Measurements from ENCODE around the gene ADAMTSL4. TPM values are rescaled to one million over a fixed set of nuclear protein-coding genes. Genes with fewer than 3 reads are reported as not detected.
A peak's percentile ranks its signal among the peaks of the same experiment; 100 is the strongest.

ADAMTSL4 gene
- total RNA-seq, 1 donor from 2014 or later, result 1.8 TPM

DNA sequence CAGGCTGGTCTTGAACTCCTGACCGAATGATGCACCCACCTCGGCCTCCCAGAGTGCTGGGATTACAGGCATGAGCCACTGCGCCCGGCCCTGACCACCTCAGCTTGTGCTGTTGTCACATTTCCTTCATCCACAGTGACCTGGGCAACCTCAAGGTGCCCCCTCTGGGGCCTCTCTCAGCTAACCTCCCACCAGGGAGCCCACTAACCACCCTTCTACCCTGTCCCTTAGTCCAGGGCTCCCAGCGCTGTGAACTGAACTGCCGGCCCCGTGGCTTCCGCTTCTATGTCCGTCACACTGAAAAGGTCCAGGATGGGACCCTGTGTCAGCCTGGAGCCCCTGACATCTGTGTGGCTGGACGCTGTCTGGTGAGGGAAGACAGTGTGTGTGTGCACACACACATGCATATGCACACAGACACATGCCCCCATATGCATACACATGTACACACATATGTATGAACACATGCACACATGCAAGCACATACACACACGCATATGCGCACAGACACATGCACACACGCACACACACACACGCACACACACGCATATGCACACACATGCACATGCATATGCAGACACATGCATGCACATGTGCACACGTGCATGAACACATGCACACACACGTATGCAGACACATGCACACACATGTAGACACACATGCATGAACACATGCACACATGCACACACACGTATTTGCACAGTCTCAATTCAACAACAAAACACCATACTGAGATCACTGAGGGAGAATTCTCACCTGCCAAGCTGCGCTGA, 6.2 kb downstream of the ADAMTSL4 start:
- intact Hi-C loops (cut with micrococcal nuclease), result no loop called here
- Mint-ChIP-seq H3K27me3 (no peaks in the 10 kb centered on the region), H3K27ac (no peak overlapping the region)

DNA sequence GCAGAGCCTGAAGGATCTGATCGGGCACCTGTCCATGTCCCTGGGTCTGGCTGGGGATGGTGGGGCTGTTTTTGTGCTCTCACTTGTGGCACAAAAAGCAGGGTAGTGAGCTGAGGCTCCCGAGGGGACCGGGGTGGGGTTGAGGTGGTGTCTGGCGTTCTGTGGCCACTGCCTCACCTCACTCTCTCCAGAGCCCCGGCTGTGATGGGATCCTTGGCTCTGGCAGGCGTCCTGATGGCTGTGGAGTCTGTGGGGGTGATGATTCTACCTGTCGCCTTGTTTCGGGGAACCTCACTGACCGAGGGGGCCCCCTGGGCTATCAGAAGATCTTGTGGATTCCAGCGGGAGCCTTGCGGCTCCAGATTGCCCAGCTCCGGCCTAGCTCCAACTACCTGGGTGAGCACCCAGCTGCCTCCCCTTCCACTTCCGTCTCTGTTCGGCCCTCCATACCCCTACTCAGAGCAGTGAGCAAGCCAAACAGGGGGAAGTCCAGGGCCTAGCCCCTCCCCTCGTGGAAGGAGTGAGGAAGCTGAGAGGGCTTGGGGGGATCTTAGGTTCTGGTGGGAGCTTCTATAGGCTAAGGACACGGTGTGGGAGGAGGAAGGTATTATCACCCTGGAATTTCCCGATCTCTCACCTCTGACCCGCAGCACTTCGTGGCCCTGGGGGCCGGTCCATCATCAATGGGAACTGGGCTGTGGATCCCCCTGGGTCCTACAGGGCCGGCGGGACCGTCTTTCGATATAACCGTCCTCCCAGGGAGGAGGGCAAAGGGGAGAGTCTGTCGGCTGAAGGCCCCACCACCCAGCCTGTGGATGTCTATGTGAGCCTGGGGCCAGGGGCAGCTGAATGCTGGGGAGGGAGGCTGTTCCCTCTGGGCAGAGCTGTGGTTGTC, 7.0 kb downstream of the ADAMTSL4 start:
- Mint-ChIP-seq H3K4me1 (peaks cover 28% of the 10 kb centered on the region), H3K4me3 (no peak overlapping the region), H3K27ac (peak overlapping the region; percentile 29), H3K9me3 (no peaks in the 10 kb centered on the region), H3K36me3 (ENCODE audit: low read depth) (peaks cover 2% of the 10 kb centered on the region), H3K27me3 (no peaks in the 10 kb centered on the region)
- intact Hi-C loops (cut with micrococcal nuclease), result no loop called here
- no peak for DNase-seq

More for the DNA sequence above, 6.2 kb downstream of the ADAMTSL4 start:
- Mint-ChIP-seq H3K9me3 (no peaks in the 10 kb centered on the region), H3K36me3 (ENCODE audit: low read depth) (peaks cover 2% of the 10 kb centered on the region), H3K4me3 (no peak overlapping the region), H3K4me1 (peaks cover 28% of the 10 kb centered on the region)
- no peak for DNase-seq

DNA sequence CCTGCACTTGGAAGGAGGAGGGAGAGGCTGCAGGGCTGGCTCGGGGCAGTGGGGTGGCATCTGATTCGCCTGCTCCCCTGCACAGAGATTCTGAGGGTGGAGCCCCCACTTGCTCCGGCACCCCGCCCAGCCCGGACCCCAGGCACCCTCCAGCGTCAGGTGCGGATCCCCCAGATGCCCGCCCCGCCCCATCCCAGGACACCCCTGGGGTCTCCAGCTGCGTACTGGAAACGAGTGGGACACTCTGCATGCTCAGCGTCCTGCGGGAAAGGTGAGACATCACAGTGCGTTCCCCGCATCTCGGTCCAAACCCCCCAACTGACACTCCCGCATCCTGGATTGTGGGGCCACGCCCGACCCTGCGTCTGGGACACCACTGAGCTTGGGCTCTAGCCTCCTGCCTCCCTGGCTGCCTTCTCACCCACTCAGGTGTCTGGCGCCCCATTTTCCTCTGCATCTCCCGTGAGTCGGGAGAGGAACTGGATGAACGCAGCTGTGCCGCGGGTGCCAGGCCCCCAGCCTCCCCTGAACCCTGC, 7.9 kb downstream of the ADAMTSL4 start:
- intact Hi-C loops (cut with micrococcal nuclease), result no loop called here
- Mint-ChIP-seq H3K4me3 (no peak overlapping the region), H3K4me1 (peaks cover 26% of the 10 kb centered on the region), H3K36me3 (ENCODE audit: low read depth) (peaks cover 2% of the 10 kb centered on the region), H3K27me3 (no peaks in the 10 kb centered on the region), H3K9me3 (no peaks in the 10 kb centered on the region), H3K27ac (no peak overlapping the region)
- no peak for DNase-seq

DNA sequence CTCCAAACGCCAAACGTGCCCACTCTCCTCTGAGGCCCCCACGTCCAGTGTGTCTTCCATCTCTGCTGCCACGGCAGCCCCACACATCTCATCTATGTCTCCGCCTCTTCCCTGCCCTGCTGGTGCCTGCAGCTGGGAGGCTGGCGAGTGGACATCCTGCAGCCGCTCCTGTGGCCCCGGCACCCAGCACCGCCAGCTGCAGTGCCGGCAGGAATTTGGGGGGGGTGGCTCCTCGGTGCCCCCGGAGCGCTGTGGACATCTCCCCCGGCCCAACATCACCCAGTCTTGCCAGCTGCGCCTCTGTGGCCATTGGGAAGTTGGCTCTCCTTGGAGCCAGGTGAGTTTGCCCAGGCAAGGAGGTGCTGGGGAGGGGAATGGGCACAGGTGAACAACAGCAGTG, 8.6 kb downstream of the ADAMTSL4 start:
- Mint-ChIP-seq H3K27ac (no peak overlapping the region), H3K4me1 (peaks cover 26% of the 10 kb centered on the region), H3K27me3 (no peaks in the 10 kb centered on the region), H3K36me3 (ENCODE audit: low read depth) (peaks cover 2% of the 10 kb centered on the region), H3K4me3 (no peak overlapping the region), H3K9me3 (no peaks in the 10 kb centered on the region)
- DNase-seq, result no peak
- intact Hi-C loops (cut with micrococcal nuclease), result no loop called here

DNA sequence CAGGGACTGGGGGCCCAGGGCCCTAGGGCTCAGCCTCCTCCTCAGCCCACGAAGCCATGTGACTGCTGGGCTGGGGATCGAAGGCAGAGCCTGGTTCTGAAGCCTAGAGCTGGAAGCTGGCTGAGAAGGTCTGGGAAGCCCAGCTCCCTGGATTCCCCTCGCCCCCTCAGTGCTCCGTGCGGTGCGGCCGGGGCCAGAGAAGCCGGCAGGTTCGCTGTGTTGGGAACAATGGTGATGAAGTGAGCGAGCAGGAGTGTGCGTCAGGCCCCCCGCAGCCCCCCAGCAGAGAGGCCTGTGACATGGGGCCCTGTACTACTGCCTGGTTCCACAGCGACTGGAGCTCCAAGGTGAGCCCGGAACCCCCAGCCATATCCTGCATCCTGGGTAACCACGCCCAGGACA, 9.1 kb downstream of the ADAMTSL4 start:
- H3K27me3 Mint-ChIP-seq, result no peaks in the 10 kb centered on the region
- peaks cover 2% of the 10 kb centered on the region for H3K36me3 Mint-ChIP-seq (ENCODE audit: low read depth)
- H3K9me3 Mint-ChIP-seq, result no peaks in the 10 kb centered on the region
- intact Hi-C loops (cut with micrococcal nuclease), result no loop called here
- DNase-seq, result peak; percentile 57
- no peak overlapping the region for H3K27ac Mint-ChIP-seq
- no peak overlapping the region for H3K4me3 Mint-ChIP-seq
- H3K4me1 Mint-ChIP-seq, result peaks cover 30% of the 10 kb centered on the region

DNA sequence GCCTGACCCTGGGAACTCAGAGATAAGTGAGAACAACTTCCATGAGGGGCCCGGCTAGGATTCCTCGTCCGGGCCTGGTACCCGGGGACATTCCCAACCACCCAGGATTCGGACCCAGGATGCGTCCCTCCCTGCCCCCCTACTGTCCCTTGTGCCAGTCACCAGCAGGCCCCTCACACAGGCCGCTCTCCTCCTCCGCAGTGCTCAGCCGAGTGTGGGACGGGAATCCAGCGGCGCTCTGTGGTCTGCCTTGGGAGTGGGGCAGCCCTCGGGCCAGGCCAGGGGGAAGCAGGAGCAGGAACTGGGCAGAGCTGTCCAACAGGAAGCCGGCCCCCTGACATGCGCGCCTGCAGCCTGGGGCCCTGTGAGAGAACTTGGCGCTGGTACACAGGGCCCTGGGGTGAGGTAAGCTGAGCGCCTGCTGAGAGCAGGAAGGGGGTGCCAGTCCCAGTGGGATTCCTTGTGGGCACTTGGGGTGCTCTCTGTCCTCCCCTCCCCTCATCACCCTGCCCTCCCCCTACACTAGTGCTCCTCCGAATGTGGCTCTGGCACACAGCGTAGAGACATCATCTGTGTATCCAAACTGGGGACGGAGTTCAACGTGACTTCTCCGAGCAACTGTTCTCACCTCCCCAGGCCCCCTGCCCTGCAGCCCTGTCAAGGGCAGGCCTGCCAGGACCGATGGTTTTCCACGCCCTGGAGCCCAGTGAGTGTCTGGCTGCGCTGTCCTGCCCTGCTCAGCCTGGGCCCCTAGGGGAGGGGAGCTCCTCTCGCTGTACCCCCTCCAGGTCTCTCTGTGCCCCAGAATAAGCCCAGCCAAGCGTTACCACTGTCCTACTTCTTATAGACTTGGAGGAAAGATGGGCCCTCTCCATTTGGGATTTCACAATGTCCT, 9.8 kb downstream of the ADAMTSL4 start:
- no peak overlapping the region for H3K4me3 Mint-ChIP-seq
- intact Hi-C loops (cut with micrococcal nuclease), result no loop called here
- DNase-seq, result peak; percentile 57
- H3K36me3 Mint-ChIP-seq (ENCODE audit: low read depth), result peaks cover 2% of the 10 kb centered on the region
- no peaks in the 10 kb centered on the region for H3K27me3 Mint-ChIP-seq
- H3K9me3 Mint-ChIP-seq, result no peaks in the 10 kb centered on the region
- no peak overlapping the region for H3K27ac Mint-ChIP-seq
- H3K4me1 Mint-ChIP-seq, result peaks cover 37% of the 10 kb centered on the region

DNA sequence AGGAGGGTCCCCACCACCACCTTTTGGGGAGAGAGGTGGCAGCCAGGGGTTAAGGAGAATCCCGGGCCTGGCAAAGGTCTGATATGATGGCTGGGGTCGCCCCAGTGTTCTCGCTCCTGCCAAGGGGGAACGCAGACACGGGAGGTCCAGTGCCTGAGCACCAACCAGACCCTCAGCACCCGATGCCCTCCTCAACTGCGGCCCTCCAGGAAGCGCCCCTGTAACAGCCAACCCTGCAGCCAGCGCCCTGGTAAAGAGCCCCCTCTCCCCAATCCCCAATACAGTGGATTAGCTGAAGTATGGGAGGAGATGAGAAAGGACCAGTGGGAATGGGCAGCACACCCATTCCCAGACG, 10.4 kb downstream of the ADAMTSL4 start:
- H3K4me3 Mint-ChIP-seq, result no peak overlapping the region
- peaks cover 40% of the 10 kb centered on the region for H3K4me1 Mint-ChIP-seq
- DNase-seq, result no peak
- H3K9me3 Mint-ChIP-seq, result no peaks in the 10 kb centered on the region
- no peak overlapping the region for H3K27ac Mint-ChIP-seq
- intact Hi-C loops (cut with micrococcal nuclease), result loop anchor here (2.0 to 10.0 kb wide), 9 partner anchors 61 to 598 kb away; partner anchors contain the start of genes ANP32E, ARNT, CDC42SE1 and CTSS
- peaks cover 4% of the 10 kb centered on the region for H3K36me3 Mint-ChIP-seq (ENCODE audit: low read depth)
- no peaks in the 10 kb centered on the region for H3K27me3 Mint-ChIP-seq

DNA sequence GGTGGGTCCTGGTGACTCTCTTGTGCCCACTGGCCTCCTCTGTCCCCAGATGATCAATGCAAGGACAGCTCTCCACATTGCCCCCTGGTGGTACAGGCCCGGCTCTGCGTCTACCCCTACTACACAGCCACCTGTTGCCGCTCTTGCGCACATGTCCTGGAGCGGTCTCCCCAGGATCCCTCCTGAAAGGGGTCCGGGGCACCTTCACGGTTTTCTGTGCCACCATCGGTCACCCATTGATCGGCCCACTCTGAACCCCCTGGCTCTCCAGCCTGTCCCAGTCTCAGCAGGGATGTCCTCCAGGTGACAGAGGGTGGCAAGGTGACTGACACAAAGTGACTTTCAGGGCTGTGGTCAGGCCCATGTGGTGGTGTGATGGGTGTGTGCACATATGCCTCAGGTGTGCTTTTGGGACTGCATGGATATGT, 10.8 kb downstream of the ADAMTSL4 start:
- Mint-ChIP-seq H3K9me3 (no peaks in the 10 kb centered on the region), H3K27me3 (no peaks in the 10 kb centered on the region), H3K4me1 (peaks cover 44% of the 10 kb centered on the region), H3K4me3 (peak overlapping the region; percentile 95), H3K27ac (peak overlapping the region; percentile 100), H3K36me3 (ENCODE audit: low read depth) (peaks cover 7% of the 10 kb centered on the region)
- DNase-seq, result peak; percentile 94
- intact Hi-C loops (cut with micrococcal nuclease), result loop anchor here (2.0 to 10.0 kb wide), 9 partner anchors 61 to 597 kb away; partner anchors contain the start of genes ANP32E, ARNT, CDC42SE1 and CTSS

DNA sequence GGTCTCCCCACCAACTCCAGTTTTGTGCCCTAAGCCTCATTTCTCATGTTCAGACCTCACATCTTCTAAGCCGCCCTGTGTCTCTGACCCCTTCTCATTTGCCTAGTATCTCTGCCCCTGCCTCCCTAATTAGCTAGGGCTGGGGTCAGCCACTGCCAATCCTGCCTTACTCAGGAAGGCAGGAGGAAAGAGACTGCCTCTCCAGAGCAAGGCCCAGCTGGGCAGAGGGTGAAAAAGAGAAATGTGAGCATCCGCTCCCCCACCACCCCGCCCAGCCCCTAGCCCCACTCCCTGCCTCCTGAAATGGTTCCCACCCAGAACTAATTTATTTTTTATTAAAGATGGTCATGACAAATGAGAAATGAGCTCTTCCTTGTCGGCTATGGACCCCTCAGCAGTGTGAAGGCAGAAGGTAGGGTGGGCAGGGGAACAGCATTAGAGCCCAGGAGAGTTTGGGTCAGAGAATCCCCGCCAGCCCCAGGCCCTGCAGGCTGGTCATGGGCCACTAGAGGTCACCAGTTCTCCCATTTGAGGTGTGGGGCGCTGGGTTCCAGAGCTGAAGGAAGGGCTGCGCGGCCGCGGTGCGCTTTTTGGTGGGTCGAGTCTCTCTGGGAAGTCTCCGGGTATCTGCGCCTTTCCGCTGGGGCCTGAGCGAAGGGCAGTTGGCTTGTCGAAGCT, 11.5 kb downstream of the ADAMTSL4 start:
- peak overlapping the region; percentile 95 for H3K4me3 Mint-ChIP-seq
- H3K36me3 Mint-ChIP-seq (ENCODE audit: low read depth), result peaks cover 6% of the 10 kb centered on the region
- no peaks in the 10 kb centered on the region for H3K27me3 Mint-ChIP-seq
- peaks cover 46% of the 10 kb centered on the region for H3K4me1 Mint-ChIP-seq
- no peaks in the 10 kb centered on the region for H3K9me3 Mint-ChIP-seq
- peak overlapping the region; percentile 100 for H3K27ac Mint-ChIP-seq
- DNase-seq, result peak; percentile 96
- intact Hi-C loops (cut with micrococcal nuclease), result loop anchor here (2.0 to 10.0 kb wide), 9 partner anchors 60 to 597 kb away; partner anchors contain the start of genes ANP32E, ARNT, CDC42SE1 and CTSS

DNA sequence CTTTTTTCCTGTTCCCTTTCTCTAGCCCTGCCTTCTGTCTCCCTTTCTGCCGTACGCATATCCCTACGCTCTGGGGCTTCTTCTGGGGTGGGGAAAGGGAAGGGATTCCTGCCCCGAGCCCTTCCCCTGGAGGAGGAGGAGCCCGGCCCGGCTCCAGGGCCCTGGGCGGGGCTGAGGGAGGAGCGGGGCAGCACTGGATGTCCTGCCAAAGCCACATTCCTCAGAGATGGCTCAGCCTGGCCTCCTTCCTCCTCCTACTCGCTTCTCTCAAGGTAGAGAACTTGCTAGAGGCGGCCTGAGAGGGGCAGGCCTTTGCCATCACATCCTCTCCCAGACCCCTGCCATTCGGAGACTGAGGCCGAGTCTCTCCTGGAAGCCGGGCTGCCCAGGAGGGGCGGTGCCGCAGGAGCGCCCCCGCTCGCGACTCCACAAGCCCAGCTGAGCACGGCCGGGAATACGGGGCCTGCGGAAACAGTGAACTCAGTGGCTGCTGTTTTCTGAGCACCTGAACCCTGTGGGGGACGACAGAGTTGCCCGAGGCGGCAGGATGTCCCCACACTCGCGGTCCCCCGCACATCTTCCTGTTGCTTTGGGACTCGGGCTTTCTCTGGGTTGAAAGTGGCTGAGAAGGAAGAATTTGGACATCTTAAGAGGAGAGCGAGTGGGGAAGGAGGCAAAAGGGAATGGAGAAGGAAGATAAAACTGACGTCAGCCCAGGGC, 12.2 kb downstream of the ADAMTSL4 start:
- H3K4me1 Mint-ChIP-seq, result peaks cover 51% of the 10 kb centered on the region
- intact Hi-C loops (cut with micrococcal nuclease), result loop anchor here (2.0 to 10.0 kb wide), 9 partner anchors 59 to 596 kb away; partner anchors contain the start of genes ANP32E, ARNT, CDC42SE1 and CTSS
- H3K4me3 Mint-ChIP-seq, result peak overlapping the region; percentile 95
- peaks cover 7% of the 10 kb centered on the region for H3K36me3 Mint-ChIP-seq (ENCODE audit: low read depth)
- no peaks in the 10 kb centered on the region for H3K27me3 Mint-ChIP-seq
- peak overlapping the region; percentile 100 for H3K27ac Mint-ChIP-seq
- peak; percentile 93 for DNase-seq
- H3K9me3 Mint-ChIP-seq, result no peaks in the 10 kb centered on the region

DNA sequence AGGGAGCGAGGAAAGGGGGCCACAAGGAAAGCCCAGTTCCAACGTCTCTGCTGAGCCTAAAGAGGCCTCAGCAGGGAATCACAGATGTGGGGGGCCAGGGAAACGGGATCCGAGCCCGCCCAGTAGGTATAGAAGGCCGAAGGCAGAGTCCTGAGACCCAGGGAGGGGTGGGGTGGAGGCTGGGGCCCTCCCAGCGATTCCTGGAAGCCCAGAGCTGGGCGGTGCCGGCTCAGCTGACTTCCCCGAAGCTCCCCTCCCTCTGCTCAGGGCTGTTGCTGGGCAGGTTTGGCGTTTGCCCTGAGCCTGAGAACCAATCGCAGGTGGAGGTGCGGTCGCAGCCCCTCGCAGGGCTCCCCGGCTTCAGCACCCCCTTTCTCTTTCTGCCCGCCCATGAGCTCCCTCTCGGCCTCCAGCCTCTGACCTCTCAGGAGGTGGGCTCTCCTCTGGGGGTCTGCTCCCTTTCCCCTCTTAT, 12.8 kb downstream of the ADAMTSL4 start:
- H3K4me1 Mint-ChIP-seq, result peaks cover 55% of the 10 kb centered on the region
- DNase-seq, result peak; percentile 98
- intact Hi-C loops (cut with micrococcal nuclease), result loop anchor here (1.0 to 10.0 kb wide), 14 partner anchors 49 to 595 kb away; partner anchors contain the start of genes ANP32E, ARNT, CDC42SE1 and CTSS

More for the DNA sequence above, 12.8 kb downstream of the ADAMTSL4 start:
- no peaks in the 10 kb centered on the region for H3K9me3 Mint-ChIP-seq
- peak overlapping the region; percentile 95 for H3K4me3 Mint-ChIP-seq
- peak overlapping the region; percentile 100 for H3K27ac Mint-ChIP-seq
- peaks cover 7% of the 10 kb centered on the region for H3K36me3 Mint-ChIP-seq (ENCODE audit: low read depth)
- H3K27me3 Mint-ChIP-seq, result no peaks in the 10 kb centered on the region
